GM21528 (cell line): ENCODE data around the gene MCRS1.

Source experiments
- ATAC-seq: cut with Tn5 transposase; IDR thresholded peaks from one replicate; pipeline ENCODE4 v1.9.1; 2021; ENCODE audit warnings: mild to moderate bottlenecking, moderate library complexity; ENCODE audit not compliant: unreplicated experiment, low FRiP score

The MCRS1 gene

GRCh38 chr12:49583366-49584094 is 15.6 kb upstream of the MCRS1 start:
- no peak for ATAC-seq

DNA sequence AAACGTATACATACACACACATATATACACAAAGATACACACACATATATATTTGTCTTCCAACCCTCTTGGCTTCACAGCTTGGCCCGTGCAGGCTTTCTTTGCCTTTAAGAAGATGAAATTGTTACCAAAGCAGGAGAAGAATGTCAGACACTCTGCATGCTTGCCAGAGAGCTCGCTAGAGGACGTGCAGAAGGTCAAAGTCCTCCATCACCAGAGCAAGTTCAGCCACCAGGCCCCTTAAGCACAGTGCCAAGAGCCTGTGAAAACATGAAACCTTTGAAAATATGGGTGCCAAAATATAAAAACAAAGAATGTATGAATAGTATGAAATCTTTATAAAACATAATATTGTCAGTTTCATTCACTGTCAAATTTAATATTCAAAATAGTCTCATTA is 14.9 kb upstream of the MCRS1 start:
- no peak for ATAC-seq

DNA sequence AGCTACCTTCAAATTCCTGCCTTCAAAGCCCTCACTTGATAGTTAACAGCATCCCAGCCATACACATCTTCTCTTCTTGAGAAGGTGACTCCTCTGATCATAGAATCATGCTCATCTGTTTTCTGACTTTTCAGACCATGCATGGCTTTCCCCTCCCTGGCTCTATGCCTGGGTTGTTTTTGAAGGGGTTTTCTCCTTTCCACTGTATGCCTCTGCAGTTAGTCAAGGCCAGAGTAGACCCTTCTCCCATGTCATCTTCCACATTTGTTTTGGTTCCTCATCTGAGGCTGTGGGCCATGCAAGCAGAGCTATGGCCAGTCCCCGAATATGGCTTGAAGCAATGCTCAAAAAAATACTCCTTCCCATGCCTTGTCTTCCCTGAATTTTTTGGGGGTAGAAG is 14.3 kb upstream of the MCRS1 start:
- ATAC-seq, result no peak

- no peak for ATAC-seq
Observed at GRCh38 chr12:49580572-49581535, 12.9 kb upstream of the MCRS1 start.

GRCh38 chr12:49578471-49579112 is 10.7 kb upstream of the MCRS1 start:
- no peak for ATAC-seq

- ATAC-seq, result no peak
Observed at GRCh38 chr12:49577589-49578315, 9.8 kb upstream of the MCRS1 start.

DNA sequence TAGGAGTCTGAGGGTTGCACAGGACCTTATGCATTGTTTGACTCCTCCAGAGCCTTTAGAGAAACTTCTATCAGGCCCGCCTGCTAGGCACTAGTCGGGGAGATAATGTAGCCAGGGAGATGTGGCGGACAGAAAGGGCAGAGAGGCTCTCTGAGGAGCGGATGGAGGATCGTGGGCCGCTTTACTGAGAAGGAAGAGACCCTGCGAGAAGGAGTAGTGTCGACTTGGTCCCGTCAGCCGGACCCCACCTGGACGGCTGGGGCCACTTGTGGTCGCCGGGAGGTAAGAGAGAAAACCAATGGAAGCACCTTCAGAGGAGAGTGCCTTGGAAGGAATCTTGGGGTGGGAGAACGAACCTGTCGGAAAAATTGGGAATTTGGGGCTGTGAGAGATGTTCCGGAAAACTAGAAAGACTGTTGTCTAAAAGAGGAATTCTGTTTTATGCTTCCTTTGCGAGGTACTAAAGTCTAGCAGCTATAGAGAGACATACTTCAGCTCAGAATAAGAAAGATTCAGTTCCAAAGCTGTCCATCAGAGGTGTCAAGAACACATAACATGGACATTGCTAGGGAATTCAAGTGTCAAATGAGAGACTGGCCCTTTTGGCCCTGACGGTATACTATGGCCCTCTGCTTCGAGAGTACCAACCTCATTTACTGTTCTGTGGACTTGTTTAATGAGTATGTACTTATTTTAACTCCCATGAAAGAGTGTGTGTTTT is 660 bp upstream of the MCRS1 start:
- peak; percentile 21 for ATAC-seq

GRCh38 chr12:49567302-49567610 is 686 bp downstream of the MCRS1 start:
- peak; percentile 8 for ATAC-seq

DNA sequence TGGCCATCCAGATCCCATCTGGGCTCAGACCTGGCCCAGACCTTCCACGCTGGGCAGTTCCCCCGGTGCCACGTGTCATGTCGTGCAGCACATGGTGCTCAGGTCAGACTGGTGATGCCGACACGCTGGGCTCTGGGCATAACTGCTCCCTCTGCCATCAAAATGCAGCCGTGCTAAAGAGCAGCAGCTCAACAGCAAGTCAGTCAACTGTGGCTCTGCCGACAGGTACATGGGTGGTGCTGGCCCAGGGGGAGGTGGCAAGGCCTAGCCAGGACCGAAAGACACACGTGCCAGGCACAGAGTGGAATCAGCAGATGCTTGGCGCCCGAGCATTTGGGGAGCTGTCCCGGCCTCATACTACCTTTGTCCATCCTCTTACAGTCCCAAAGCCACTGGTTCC is 1.6 kb downstream of the MCRS1 start:
- ATAC-seq, result no peak

DNA sequence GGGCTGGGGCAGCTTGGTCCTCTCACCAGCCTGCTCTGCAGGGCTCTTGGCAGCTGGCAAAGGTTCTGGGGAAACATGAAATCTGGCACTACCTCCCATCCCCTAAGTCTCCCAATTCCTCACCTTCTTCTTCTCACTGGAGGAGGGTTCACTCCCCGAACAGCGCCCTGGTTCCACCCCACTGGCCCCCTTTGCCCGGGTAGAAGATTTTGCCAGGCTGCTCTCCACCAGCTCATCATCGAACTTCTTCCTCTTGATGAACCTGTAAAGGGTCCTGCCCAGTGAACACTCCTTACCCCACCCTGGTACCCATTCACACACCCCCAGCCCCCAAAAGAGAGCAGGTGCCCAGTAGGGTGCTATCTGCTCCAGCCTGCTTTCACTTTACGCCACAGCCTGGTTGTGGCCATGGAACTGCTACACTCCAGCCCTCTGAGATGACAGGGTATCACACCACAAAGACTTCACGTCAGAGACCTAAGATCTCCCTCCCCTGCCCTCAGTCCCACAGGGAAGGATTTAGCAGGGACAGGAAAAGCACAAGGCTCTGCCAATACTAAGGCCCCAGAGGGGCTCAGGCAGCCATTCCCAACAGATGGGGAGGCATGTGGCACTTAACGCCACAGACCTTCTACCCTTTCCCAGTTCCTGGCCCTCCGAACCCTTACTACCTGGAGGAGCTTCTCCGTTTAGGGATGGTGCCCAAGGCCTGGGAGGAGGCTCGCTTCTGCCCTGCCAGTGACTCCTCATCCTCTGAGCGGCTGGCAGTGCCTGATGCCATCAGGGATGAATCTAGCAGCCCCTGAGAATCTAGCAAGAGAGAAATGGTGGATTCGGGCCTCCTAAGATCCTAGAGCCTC is 2.3 kb downstream of the MCRS1 start:
- ATAC-seq, result no peak

GRCh38 chr12:49564686-49565405 is 3.1 kb downstream of the MCRS1 start:
- ATAC-seq, result no peak

DNA sequence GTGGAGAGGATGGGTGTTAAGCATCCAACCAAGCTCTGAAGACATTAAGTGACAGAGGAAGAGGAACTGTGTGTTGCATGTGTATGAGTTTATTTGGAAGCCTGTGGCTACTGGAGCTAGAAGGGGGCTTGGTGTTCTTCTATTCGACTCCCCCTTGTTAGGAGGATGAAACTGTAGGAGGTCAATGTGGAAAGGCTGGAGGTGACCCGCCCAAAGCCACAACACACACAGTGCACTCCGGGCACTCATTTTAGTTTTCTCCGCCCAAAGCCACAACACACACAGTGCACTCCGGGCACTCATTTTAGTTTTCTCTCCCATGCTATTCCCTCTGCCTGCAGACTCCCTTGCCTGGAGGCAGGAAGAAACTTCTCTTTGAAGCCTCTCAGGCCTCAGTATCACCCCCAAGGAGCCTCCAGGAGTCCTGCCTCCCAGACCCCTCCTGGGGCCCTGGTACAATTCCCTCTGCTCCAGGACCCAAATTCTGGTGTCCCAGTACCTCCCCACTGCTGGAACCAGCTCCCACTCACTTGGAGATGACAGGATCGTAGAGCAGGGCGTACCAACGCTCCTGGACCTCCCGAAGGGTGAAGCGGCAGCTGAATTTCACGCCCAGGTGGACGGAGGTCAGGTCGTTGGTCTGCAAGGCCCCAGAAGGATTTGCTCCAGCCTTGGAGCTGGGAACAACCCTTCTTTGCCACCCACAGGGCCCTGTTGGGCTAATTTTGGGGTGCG is 3.8 kb downstream of the MCRS1 start:
- ATAC-seq, result no peak

- ATAC-seq, result no peak
Observed at GRCh38 chr12:49562831-49563230, 5.1 kb downstream of the MCRS1 start.

DNA sequence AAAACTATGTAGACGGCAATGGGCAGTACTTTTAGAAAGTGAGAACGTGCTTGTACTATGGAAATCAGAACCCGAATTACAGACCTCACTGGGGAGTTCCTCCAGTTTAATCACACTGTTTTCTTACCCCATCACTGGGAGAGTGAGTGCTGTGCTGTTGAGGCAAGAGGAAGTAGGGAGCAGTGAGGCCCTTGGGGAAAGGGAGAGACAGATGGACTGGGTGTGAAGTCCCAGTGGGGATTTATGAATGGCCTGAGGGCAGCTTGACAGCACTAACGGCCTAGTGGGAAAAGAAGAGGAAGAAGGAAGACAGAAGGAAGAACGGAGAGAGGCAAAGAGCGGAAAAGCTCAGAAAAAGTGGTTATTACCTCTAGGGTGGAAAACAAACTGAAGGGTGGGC is 5.7 kb downstream of the MCRS1 start:
- ATAC-seq, result no peak

DNA sequence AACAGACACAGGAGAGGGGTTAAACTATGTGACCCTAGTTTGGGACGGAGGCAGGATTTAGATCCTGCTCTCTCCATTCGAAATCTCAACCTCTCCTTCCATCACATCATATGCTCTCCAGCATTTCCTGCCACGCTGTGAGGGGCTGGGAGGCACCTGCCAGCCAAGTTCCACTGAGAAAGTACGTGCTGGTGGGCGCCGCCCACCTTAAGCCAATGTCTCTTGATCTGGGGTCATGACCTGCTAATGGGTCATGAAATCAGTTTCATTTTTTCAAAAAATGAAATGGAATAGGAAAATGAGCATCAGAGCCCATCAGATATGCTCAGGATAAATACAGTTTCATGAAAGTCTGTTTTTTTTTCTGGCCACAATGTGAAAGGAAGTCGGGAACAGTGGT is 7.2 kb downstream of the MCRS1 start:
- no peak for ATAC-seq

- ATAC-seq, result no peak
Observed at GRCh38 chr12:49559011-49559675, 8.8 kb downstream of the MCRS1 start.

- no peak for ATAC-seq
Observed at GRCh38 chr12:49558526-49558925, 9.4 kb downstream of the MCRS1 start.

GRCh38 chr12:49557917-49558215 is 10.1 kb downstream of the MCRS1 start:
- no peak for ATAC-seq
